Gastrocnemius medialis (tissue), 4 donors: ENCODE measurements around the gene FRA10AC1.

Experiments
- CTCF ChIP-seq, 5 experiments: fragments of 450-650 bp in 3 of 5; fragments of 200-600 bp in 2 of 5; sonication (generic) in 2 of 5; IDR thresholded peaks in 4 of 5; conservative IDR thresholded peaks in 1 of 5; 1 replicate in 4 of 5; 2 replicates in 1 of 5; pipeline ENCODE4 v1.5.1; 2016 to 2019; ENCODE audit warnings: antibody characterized with exemption in 5 of 5, mild to moderate bottlenecking in 3 of 5, moderate library complexity in 3 of 5
- POLR2A ChIP-seq, 2 donors: fragments of 450-650 bp; IDR thresholded peaks; one replicate each; pipeline ENCODE4 v1.6.1; 2017; ENCODE audit warnings: antibody characterized with exemption in 2 of 2, mild to moderate bottlenecking in 2 of 2, moderate library complexity in 2 of 2

GRCh38 chr10:93620925-93621324 is 81.5 kb downstream of the FRA10AC1 start:
- TF ChIP-seq CTCF (IDR thresholded peaks at IDR 0.05 in 4 of 5, conservative IDR thresholded peaks at IDR 0.05 in 1 of 5): no peak
- TF ChIP-seq POLR2A (IDR thresholded peaks at IDR 0.05): no peak
